Adrenal gland (tissue), 12 donors: ENCODE data around the gene B9D1. TPM values are rescaled to one million over a fixed set of nuclear protein-coding genes. Genes with fewer than 3 reads are reported as not detected.

ENCODE experiments used
- DNase-seq, 7 donors: peaks; one replicate each; pipeline ENCODE4 v3.0.0-alpha.2; 2019 to 2020
- H3K27ac ChIP-seq, 5 donors: fragments of 200-600 bp; sonication (generic) in 4 of 5; 1 replicate in 3 of 5; 2 replicates in 2 of 5; pipeline versions ENCODE4 v1.5.1 to v1.8.0; 2016 to 2020; ENCODE audit warnings: mild to moderate bottlenecking in 1 of 5
- H3K27me3 ChIP-seq: fragments of 200-600 bp; 2 replicates; pipeline ENCODE4 v1.8.0; 2021
- H3K36me3 ChIP-seq, 2 donors: fragments of 200-600 bp; replicated peaks in 1 of 2; 1 replicate in 1 of 2; 2 replicates in 1 of 2; pipeline versions ENCODE4 v1.5.1 to v1.8.0; 2018 to 2022
- H3K4me1 ChIP-seq, 2 donors: fragments of 200-600 bp; replicated peaks in 1 of 2; 1 replicate in 1 of 2; 2 replicates in 1 of 2; pipeline versions ENCODE4 v1.5.1 to v1.8.0; 2018 to 2021
- H3K4me3 ChIP-seq, 4 donors: fragments of 200-600 bp; sonication (generic) in 3 of 4; one replicate each; pipeline ENCODE4 v1.5.1; 2016 to 2018
- H3K9me3 ChIP-seq, 3 donors: fragments of 200-600 bp; sonication (generic) in 1 of 3; replicated peaks in 1 of 3; 1 replicate in 2 of 3; 2 replicates in 1 of 3; pipeline versions ENCODE4 v1.5.1 to v1.8.0; 2016 to 2021
- POLR2A ChIP-seq, 2 donors: fragments of 450-650 bp; IDR thresholded peaks; one replicate each; pipeline ENCODE4 v1.6.1; 2017; ENCODE audit warnings: antibody characterized with exemption in 2 of 2, mild to moderate bottlenecking in 2 of 2, moderate library complexity in 1 of 2
- WGBS, 4 donors: extraction: QIAGEN DNeasy Blood & Tissue Kit in 2 of 4; methylation state at CpG; one replicate each; pipeline versions ENCODE4 v1.1.5 to v1.1.7; 2013 to 2017; 5-methylcytosine and 5-hydroxymethylcytosine counted together
- intact Hi-C, 2 donors: fragments of 100-400 bp; cut with DNase I; formaldehyde crosslinking; loops; one replicate each; pipeline versions ENCODE4 v1.14.1 to v1.15.0; 2022 to 2023
- polyA plus RNA-seq, 3 donors: library from polyadenylated mRNA; stranded (reverse); fragments of 200-250 nt in 2 of 3; fragments of 350-450 nt in 1 of 3; fragmentation: Illumina TruSeq in 1 of 3; extraction: RNeasy Lipid Tissue Mini Kit (QIAGEN cat#74804) in 1 of 3; gene quantifications; one replicate each; pipeline ENCODE4 v1.2.3, GENCODE V29; 2013 to 2014
- total RNA-seq, 9 donors: library from RNA; depleted of rRNA in 4 of 9; stranded (reverse); fragments of >200 nt in 4 of 9; fragments of 120-200 nt in 1 of 9; fragmentation: NEBNext Ultra II Directional in 1 of 9; extraction: Animal tissue kit (Norgen Biotek cat#: 25700) in 1 of 9; gene quantifications; one replicate each; pipeline versions ENCODE4 v1.1.0 to v1.2.4, GENCODE V29; 2013 to 2023
- TF ChIP-seq, protein P1 (sequence below), 6 experiments: fragments of 450-650 bp in 4 of 6; fragments of 200-600 bp in 2 of 6; sonication (generic) in 1 of 6; IDR thresholded peaks; 1 replicate in 5 of 6; 2 replicates in 1 of 6; pipeline versions ENCODE4 v1.5.1 to v1.8.0; 2016 to 2021; ENCODE audit warnings: antibody characterized with exemption in 6 of 6, mild to moderate bottlenecking in 2 of 6, moderate library complexity in 1 of 6
- donor health status: healthy with polysubstance abuse.
- donor health status: Bipolar disorder and iron deficiency.
- donor health status: DM: yes; HTN: yes; CAD: no.
- donor health status: DM: no; HTN: no; CAD: no.
- donor health status: DM: no; HTN: no; CAD: no.
- donor health status: DM: yes; HTN: yes; CAD: no.

Gene B9D1
- total and polyA plus RNA-seq, 12 donors: 19.3 to 67.7 (median 30.1) TPM

GRCh38 chr17:19316761-19317358 lies 45.7 kb downstream of the B9D1 start:
- Histone ChIP-seq H3K27ac (peak overlapping the region in 4 of 5 donors; percentile 11 to 86 (median 75)), H3K4me3 (no peak overlapping the region), H3K27me3 (no peaks in the 10 kb centered on the region), H3K4me1 (peaks cover 6 to 19% of the 10 kb centered on the region in 2 donors), H3K9me3 (no peaks in the 10 kb centered on the region), H3K36me3 (peaks cover 0 to 32% of the 10 kb centered on the region in 2 donors)
- peak in 1 of 7 donors; percentile 9 for DNase-seq
- TF ChIP-seq, protein P1, sequence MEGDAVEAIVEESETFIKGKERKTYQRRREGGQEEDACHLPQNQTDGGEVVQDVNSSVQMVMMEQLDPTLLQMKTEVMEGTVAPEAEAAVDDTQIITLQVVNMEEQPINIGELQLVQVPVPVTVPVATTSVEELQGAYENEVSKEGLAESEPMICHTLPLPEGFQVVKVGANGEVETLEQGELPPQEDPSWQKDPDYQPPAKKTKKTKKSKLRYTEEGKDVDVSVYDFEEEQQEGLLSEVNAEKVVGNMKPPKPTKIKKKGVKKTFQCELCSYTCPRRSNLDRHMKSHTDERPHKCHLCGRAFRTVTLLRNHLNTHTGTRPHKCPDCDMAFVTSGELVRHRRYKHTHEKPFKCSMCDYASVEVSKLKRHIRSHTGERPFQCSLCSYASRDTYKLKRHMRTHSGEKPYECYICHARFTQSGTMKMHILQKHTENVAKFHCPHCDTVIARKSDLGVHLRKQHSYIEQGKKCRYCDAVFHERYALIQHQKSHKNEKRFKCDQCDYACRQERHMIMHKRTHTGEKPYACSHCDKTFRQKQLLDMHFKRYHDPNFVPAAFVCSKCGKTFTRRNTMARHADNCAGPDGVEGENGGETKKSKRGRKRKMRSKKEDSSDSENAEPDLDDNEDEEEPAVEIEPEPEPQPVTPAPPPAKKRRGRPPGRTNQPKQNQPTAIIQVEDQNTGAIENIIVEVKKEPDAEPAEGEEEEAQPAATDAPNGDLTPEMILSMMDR (IDR thresholded peaks at IDR 0.05): no peak
- TF ChIP-seq POLR2A (IDR thresholded peaks at IDR 0.05): no peak
- 58 to 80% (median 64%) methylated on average over 2 to 3 of the region's 3 CpGs for WGBS, 4 donors
- intact Hi-C loops: no loop called here

DNA sequence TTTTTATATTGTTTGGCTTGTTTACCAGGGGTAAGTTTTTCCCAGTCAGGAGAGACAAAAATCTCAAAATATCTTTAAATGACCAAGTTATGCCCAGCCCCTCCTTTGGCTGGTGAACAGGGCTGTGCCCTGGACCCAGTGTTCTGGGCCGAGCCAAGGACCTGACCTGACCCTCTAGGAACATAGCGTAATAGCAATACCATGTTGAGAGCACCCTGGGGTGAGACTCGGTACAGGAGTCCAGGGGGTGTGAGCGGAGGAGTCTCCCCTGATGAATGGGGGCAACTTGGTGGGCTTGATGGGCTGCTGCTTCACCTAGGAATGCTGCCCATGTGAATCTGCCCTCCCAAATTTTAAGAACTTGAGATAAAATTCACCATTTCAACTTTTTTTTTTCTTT lies 47.4 kb downstream of the B9D1 start:
- Histone ChIP-seq H3K4me1 (peaks cover 6 to 19% of the 10 kb centered on the region in 2 donors), H3K27ac (no peak overlapping the region), H3K9me3 (no peaks in the 10 kb centered on the region), H3K4me3 (no peak overlapping the region), H3K36me3 (peaks cover 0 to 35% of the 10 kb centered on the region in 2 donors), H3K27me3 (no peaks in the 10 kb centered on the region)
- intact Hi-C loops: no loop called here
- TF ChIP-seq, protein P1 (IDR thresholded peaks at IDR 0.05): no peak
- TF ChIP-seq POLR2A (IDR thresholded peaks at IDR 0.05): no peak
- WGBS, 4 donors: 91 to 100% (median 94%) methylated on average over 4 of the region's 4 CpGs
- DNase-seq: peak in 1 of 7 donors; percentile 12

GRCh38 chr17:19313746-19314651 lies 48.5 kb downstream of the B9D1 start:
- TF ChIP-seq, protein P1 (IDR thresholded peaks at IDR 0.05): no peak
- no peak for TF ChIP-seq POLR2A (IDR thresholded peaks at IDR 0.05)
- DNase-seq: peak in 1 of 7 donors; percentile 27
- peaks cover 0 to 35% of the 10 kb centered on the region in 2 donors for H3K36me3 ChIP-seq
- no peaks in the 10 kb centered on the region for H3K27me3 ChIP-seq
- H3K4me3 ChIP-seq: no peak overlapping the region
- H3K27ac ChIP-seq: peak overlapping the region in 2 of 5 donors; percentile 11 to 30
- H3K9me3 ChIP-seq: no peaks in the 10 kb centered on the region
- intact Hi-C loops: no loop called here
- WGBS, 4 donors: 84 to 88% (median 86%) methylated on average over 11 to 12 of the region's 12 CpGs
- H3K4me1 ChIP-seq: peaks cover 6 to 19% of the 10 kb centered on the region in 2 donors

GRCh38 chr17:19313066-19313745 lies 49.3 kb downstream of the B9D1 start:
- WGBS, 4 donors: 94 to 95% (median 95%) methylated on average over 5 to 13 of the region's 13 CpGs
- intact Hi-C loops: no loop called here
- peak in 1 of 7 donors; percentile 11 for DNase-seq

More at GRCh38 chr17:19313066-19313745, 49.3 kb downstream of the B9D1 start:
- Histone ChIP-seq H3K9me3 (no peaks in the 10 kb centered on the region), H3K27me3 (no peaks in the 10 kb centered on the region), H3K36me3 (peaks cover 0 to 35% of the 10 kb centered on the region in 2 donors), H3K4me1 (peaks cover 6 to 19% of the 10 kb centered on the region in 2 donors), H3K27ac (peak overlapping the region in 1 of 5 donors; percentile 36), H3K4me3 (no peak overlapping the region)
- TF ChIP-seq POLR2A (IDR thresholded peaks at IDR 0.05): no peak
